Retinal pigment epithelial cell (primary cell): Measurements from ENCODE around the gene KIAA1671.
"Not testable (repeated sequence)": the region's sequence is repeated elsewhere in the genome, so short reads cannot be mapped to it uniquely, and the experiment has no call there.

Source experiments
- DNase-seq: peaks from one replicate; pipeline ENCODE4 v3.0.0-alpha.2; 2010; ENCODE audit warnings: low read depth
- H3K4me3 ChIP-seq: 2 replicates; pipeline ENCODE4 v1.5.1; 2011; ENCODE audit warnings: mild to moderate bottlenecking, low read length, control low read depth, moderate library complexity
- TF ChIP-seq, protein P1 (sequence below): conservative IDR thresholded peaks from 2 replicates; pipeline ENCODE4 v1.5.1; 2011; ENCODE audit warnings: low read depth, low read length, control low read depth, inconsistent platforms

KIAA1671 gene

DNA sequence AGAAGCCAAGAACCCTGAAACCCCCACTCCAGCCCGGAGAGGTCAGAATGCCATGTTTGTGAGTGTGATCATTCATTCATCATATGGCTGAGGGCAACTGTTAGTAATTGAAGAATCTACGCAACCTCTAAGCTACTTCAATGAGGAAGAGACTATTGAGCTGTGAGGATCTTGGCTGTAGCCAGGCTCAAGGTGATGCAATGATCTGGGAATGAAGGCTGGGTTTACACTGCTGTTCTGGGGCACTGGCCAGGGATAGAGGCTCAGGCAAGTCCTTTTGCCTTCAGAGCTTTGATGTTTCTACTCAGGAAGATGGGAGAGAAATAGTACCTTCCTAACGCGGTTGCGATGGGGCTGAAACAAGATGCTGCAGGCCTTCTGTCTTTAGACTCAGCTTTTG lies 279.8 kb downstream of the KIAA1671 start:
- no peak overlapping the region for H3K4me3 ChIP-seq
- TF ChIP-seq, protein P1, sequence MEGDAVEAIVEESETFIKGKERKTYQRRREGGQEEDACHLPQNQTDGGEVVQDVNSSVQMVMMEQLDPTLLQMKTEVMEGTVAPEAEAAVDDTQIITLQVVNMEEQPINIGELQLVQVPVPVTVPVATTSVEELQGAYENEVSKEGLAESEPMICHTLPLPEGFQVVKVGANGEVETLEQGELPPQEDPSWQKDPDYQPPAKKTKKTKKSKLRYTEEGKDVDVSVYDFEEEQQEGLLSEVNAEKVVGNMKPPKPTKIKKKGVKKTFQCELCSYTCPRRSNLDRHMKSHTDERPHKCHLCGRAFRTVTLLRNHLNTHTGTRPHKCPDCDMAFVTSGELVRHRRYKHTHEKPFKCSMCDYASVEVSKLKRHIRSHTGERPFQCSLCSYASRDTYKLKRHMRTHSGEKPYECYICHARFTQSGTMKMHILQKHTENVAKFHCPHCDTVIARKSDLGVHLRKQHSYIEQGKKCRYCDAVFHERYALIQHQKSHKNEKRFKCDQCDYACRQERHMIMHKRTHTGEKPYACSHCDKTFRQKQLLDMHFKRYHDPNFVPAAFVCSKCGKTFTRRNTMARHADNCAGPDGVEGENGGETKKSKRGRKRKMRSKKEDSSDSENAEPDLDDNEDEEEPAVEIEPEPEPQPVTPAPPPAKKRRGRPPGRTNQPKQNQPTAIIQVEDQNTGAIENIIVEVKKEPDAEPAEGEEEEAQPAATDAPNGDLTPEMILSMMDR, result no peak
- no peak for DNase-seq

DNA sequence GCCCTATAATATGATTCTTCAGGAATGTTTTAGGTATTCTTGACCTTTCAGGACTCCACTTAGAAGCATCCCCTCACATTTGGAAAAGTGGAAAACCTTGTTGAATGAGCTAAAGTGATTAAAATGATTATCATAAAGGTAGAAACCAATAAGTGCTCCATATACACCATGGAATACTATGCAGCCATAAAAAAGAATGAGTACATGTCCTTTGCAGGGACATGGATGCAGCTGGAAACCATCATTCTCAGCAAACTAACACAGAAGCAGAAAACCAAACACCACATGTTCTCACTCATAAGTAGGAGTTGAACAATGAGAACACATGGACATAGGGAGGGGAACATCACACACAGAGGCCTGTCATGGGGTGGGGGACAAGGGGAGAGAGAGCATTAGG lies 281.2 kb downstream of the KIAA1671 start:
- not testable (repeated sequence) for H3K4me3 ChIP-seq, DNase-seq

DNA sequence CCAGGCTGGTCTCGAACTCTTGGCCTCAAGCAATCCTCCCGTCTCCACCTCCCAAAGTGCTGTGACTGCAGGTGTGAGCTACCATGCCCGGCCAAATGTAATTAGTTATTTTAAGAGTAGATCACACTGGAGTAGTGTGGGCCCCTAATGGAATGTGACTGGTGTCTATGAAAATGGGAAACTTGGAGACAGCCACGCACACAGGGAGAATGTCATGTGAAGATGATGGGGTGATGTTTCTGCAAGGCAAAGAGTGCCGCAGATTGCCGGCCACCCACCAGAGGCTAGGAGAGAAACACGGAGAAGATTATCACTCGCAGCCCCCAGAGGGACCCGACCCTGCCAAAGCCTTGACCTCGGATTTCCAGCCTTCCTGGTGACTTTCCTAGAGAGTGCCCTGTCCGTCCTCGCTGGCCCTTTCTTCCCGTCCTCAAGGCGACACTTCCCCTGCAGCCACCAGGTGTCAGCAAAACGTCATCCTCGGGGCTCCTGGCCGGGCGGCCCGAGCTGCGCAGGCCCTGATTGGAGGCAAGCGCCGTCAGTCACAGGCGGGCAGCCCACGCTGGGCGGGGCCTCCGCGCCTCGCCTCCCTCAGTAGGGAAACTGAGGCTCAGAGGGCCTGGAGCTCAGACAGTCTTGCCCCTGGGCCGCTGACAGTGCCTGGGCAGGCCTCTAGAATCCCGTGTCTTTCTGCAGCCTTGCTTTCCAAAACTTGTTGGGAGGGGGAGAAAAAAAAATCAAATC lies 283.2 kb downstream of the KIAA1671 start:
- H3K4me3 ChIP-seq, result no peak overlapping the region

DNA sequence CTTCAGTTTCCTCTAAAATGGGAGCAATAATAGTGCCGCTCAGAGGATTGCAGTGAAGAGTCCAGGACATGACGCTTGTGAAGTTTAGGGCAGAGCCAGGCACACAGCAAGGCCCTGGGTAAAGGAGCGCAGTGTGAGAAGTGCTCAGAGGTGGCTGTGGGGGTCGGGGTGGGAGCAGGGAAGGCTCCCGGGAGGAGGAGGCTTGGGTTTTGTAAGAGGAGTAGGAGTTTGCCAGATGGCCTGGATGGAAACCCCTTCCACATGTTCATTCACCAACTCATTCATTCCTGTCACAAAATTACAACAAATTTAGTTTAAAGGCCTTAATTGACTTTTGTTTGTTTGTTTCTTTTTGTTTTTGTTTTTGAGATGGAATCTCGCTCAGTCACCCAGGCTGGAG lies 283.9 kb downstream of the KIAA1671 start:
- TF ChIP-seq, protein P1, result no peak
- H3K4me3 ChIP-seq, result no peak overlapping the region
- no peak for DNase-seq

More for the DNA sequence above, 283.2 kb downstream of the KIAA1671 start:
- TF ChIP-seq, protein P1, result peak; percentile 80
- DNase-seq, result peak; percentile 29

DNA sequence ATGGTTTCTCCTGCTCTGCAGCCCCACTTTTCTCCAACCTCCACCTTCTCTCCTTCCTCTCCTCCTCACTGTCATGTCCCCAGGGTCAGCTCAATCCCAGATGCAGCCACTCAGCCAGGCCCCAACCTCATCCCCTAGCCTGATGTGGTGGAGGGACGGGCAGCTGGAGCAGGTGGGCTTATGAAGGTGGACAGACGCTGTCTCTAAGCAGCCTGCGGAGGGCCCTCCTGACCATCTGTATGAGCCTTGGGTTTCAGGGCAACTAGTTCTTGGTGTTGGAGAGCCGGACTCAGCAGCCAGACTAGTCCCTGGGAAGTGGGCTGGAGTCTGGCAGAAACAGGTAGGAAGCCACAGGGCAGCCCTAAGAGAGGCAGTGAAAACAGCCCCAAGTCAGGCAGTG lies 285.0 kb downstream of the KIAA1671 start:
- H3K4me3 ChIP-seq, result no peak overlapping the region
- TF ChIP-seq, protein P1, result no peak

DNA sequence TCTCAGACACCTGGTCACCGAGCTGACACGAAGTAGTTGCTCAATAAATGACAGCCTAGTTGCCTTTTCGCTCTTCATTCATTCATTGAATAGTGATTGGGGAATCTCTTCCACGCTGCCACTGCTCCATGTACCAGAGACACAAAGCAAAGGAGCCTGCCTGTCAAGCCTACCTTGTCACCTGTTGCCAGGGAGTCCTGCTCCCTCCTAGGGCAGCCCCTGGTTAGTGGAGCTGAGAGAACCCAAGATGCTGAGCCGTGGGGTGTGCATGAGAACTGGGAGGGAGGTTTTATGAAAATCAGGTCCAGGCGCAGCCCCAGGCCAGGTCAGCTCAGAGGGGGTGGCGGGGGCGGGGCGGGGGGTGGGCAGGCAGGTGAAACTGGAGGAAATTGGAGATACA lies 285.5 kb downstream of the KIAA1671 start:
- not testable (repeated sequence) for H3K4me3 ChIP-seq, DNase-seq

More for the DNA sequence above, 285.0 kb downstream of the KIAA1671 start:
- no peak for DNase-seq
